GM23248 (cell line): ENCODE measurements around the gene TNFAIP8L2.

ENCODE experiments used
- EZH2 ChIP-seq: fragments of 200-600 bp; sonication (generic); IDR thresholded peaks from 2 replicates; pipeline ENCODE4 v1.6.1; 2018; ENCODE audit warnings: antibody characterized with exemption, mild to moderate bottlenecking; ENCODE audit not compliant: insufficient read depth, poor library complexity, severe bottlenecking
- EZH2phosphoT487 ChIP-seq: fragments of 200-600 bp; sonication (generic); IDR thresholded peaks from 2 replicates; pipeline ENCODE4 v1.6.1; 2018; ENCODE audit warnings: antibody characterized with exemption, moderate library complexity, mild to moderate bottlenecking, low read depth; ENCODE audit not compliant: insufficient read depth

DNA sequence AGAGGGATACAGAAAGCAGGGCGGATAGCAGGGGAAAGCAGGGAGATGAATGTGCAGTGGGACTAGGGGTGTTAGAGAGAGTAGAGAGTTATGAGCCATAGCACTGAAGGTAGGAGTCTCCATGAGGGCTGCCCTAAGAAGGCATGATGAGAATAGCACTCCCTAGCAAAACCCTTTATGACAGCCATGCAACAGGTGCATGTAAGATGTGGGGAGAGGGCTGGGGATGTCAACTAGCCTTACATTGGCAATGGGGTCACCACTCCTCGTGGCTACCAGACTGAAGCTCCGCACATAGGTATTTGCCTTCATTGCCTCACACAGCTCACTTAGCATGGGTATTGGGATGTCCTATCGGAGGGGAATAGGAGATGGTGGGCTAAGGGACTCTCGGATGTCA, 14.7 kb downstream of the TNFAIP8L2 start:
- TF ChIP-seq EZH2: no peak
- no peak for TF ChIP-seq EZH2phosphoT487
